Neural progenitor cell (in vitro differentiated cells): ENCODE data around the gene CHRDL2. TPM values are rescaled to one million over a fixed set of nuclear protein-coding genes. Genes with fewer than 3 reads are reported as not detected.
"Not testable (repeated sequence)": the region's sequence is repeated elsewhere in the genome, so short reads cannot be mapped to it uniquely, and the experiment has no call there.

Source experiments
- DNase-seq: peaks from one replicate; pipeline ENCODE4 v3.0.0-alpha.2; 2016; ENCODE audit warnings: low spot score
- H2AFZ ChIP-seq: fragments of 200-600 bp; sonication (generic); replicated peaks from 2 replicates; pipeline ENCODE4 v1.6.1; 2016; ENCODE audit warnings: antibody characterized with exemption
- H3F3A ChIP-seq: fragments of 200-600 bp; sonication (generic); 2 replicates; pipeline ENCODE4 v1.6.1; 2016; ENCODE audit warnings: antibody characterized with exemption, low read depth
- H3K27ac ChIP-seq: fragments of 200-600 bp; sonication (generic); 2 replicates; pipeline ENCODE4 v1.5.1; 2016; ENCODE audit warnings: mild to moderate bottlenecking
- H3K27me3 ChIP-seq: fragments of 200-600 bp; sonication (generic); 2 replicates; pipeline ENCODE4 v1.6.1; 2016; ENCODE audit warnings: mild to moderate bottlenecking, moderate library complexity
- H3K36me3 ChIP-seq: fragments of 200-600 bp; sonication (generic); 2 replicates; pipeline ENCODE4 v1.5.1; 2016
- H3K4me1 ChIP-seq: fragments of 200-600 bp; sonication (generic); 2 replicates; pipeline ENCODE4 v1.6.1; 2016; ENCODE audit warnings: mixed run types
- H3K4me2 ChIP-seq: fragments of 200-600 bp; sonication (generic); 2 replicates; pipeline ENCODE4 v1.6.1; 2016
- H3K4me3 ChIP-seq: fragments of 200-600 bp; sonication (generic); 2 replicates; pipeline ENCODE4 v1.5.1; 2016
- H3K79me2 ChIP-seq: fragments of 200-600 bp; sonication (generic); 2 replicates; pipeline ENCODE4 v1.6.1; 2016; ENCODE audit warnings: low read depth
- H3K9ac ChIP-seq: fragments of 200-600 bp; sonication (generic); 2 replicates; pipeline ENCODE4 v1.6.1; 2016
- H3K9me3 ChIP-seq: fragments of 200-600 bp; sonication (generic); 2 replicates; pipeline ENCODE4 v1.5.1; 2016; ENCODE audit warnings: low read depth
- H4K20me1 ChIP-seq: fragments of 200-600 bp; sonication (generic); 2 replicates; pipeline ENCODE4 v1.6.1; 2016; ENCODE audit warnings: low read depth
- H3K27ac Mint-ChIP-seq: 3 replicates; pipeline ENCODE4 v1.8.0; 2021; ENCODE audit warnings: mixed read lengths
- H3K27me3 Mint-ChIP-seq: 2 replicates; pipeline ENCODE4 v1.8.0; 2022; ENCODE audit warnings: low read depth, mild to moderate bottlenecking, inconsistent platforms, moderate library complexity, mixed read lengths; ENCODE audit not compliant: insufficient read depth
- H3K36me3 Mint-ChIP-seq: 3 replicates; pipeline ENCODE4 v1.8.0; 2021; ENCODE audit warnings: mixed read lengths
- H3K4me1 Mint-ChIP-seq: 3 replicates; pipeline ENCODE4 v1.8.0; 2021; ENCODE audit warnings: mixed read lengths
- H3K4me3 Mint-ChIP-seq: 3 replicates; pipeline ENCODE4 v1.8.0; 2021; ENCODE audit warnings: mild to moderate bottlenecking, moderate library complexity, mixed read lengths
- H3K9me3 Mint-ChIP-seq: 3 replicates; pipeline ENCODE4 v1.8.0; 2020; ENCODE audit warnings: mixed read lengths
- CTCF ChIP-seq: fragments of 200-600 bp; sonication (generic); IDR thresholded peaks from 2 replicates; pipeline ENCODE4 v1.5.1; 2017; ENCODE audit warnings: antibody characterized with exemption, mild to moderate bottlenecking
- EZH2 ChIP-seq: fragments of 200-600 bp; sonication (generic); IDR thresholded peaks from 2 replicates; pipeline ENCODE4 v1.6.1; 2017; ENCODE audit warnings: antibody characterized with exemption, mild to moderate bottlenecking, moderate library complexity
- EZH2phosphoT487 ChIP-seq: fragments of 200-600 bp; sonication (generic); IDR thresholded peaks from 2 replicates; pipeline ENCODE4 v1.6.1; 2017; ENCODE audit warnings: antibody characterized with exemption
- total RNA-seq: library from RNA; depleted of rRNA; stranded (reverse); fragments of >200 nt; gene quantifications from 2 replicates; pipeline ENCODE4 v1.2.3, GENCODE V29; 2015; ENCODE audit warnings: low replicate concordance

Gene CHRDL2
- total RNA-seq, 1 donor from 2014 or later: not detected

- H3K4me2 ChIP-seq: no peak overlapping the region
- H3K79me2 ChIP-seq: no peaks in the 10 kb centered on the region
- no peaks in the 10 kb centered on the region for H3K36me3 ChIP-seq
- no peak overlapping the region for H3K27ac ChIP-seq
- H3K36me3 Mint-ChIP-seq: peaks cover 32% of the 10 kb centered on the region
- H3K4me3 Mint-ChIP-seq: no peak overlapping the region
- no peak for TF ChIP-seq EZH2
- TF ChIP-seq CTCF: no peak
- TF ChIP-seq EZH2phosphoT487: no peak
- H3F3A ChIP-seq: no peaks in the 10 kb centered on the region
- no peaks in the 10 kb centered on the region for H3K4me1 Mint-ChIP-seq
- DNase-seq: no peak
- H2AFZ ChIP-seq: no peak overlapping the region
- H3K4me3 ChIP-seq: no peak overlapping the region
- no peaks in the 10 kb centered on the region for H3K4me1 ChIP-seq
- no peaks in the 10 kb centered on the region for H3K27me3 ChIP-seq
- peaks cover 12% of the 10 kb centered on the region for H3K9me3 Mint-ChIP-seq
- no peaks in the 10 kb centered on the region for H3K9me3 ChIP-seq
- no peaks in the 10 kb centered on the region for H4K20me1 ChIP-seq
- H3K27ac Mint-ChIP-seq: no peak overlapping the region
- H3K9ac ChIP-seq: no peak overlapping the region
- no peaks in the 10 kb centered on the region for H3K27me3 Mint-ChIP-seq
Measured at GRCh38 chr11:74663315-74663714, 67.9 kb downstream of the CHRDL2 start.

DNA sequence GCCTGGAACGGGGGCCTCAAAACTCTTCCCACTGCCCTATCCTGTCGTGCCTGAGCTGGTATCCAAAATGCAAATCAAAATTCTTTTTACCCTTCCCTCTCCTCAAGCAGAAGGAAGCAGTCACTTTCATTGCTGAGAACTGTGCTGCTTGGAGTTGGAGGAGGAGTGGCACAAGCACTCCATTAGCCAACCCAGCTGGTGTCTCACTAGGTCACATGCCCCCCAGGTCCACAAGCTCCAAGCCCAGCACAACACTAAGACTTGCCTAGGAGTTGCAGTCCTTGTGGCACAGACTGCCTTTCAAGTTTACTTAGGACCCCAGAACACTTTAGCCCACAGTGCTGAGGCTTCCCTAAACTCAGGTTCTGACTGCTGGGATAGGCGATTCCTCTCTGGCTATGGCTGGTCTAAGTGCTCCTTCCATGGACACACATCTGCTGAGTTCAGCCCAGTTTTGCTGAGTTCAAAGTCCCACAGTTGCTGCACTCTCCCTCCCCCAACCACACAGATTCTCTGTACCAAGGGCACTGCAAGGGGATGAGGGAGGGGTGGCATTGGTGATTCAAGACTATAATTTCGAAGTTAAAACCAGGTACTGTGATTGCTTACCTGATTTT lies 68.6 kb downstream of the CHRDL2 start:
- Histone ChIP-seq H3K27ac (no peak overlapping the region), H3K4me3 (no peak overlapping the region), H3K79me2 (no peaks in the 10 kb centered on the region), H3K4me2 (no peak overlapping the region), H3K4me1 (no peaks in the 10 kb centered on the region), H2AFZ (no peak overlapping the region), H3F3A (no peaks in the 10 kb centered on the region), H3K36me3 (no peaks in the 10 kb centered on the region), H3K27me3 (no peaks in the 10 kb centered on the region), H4K20me1 (no peaks in the 10 kb centered on the region), H3K9ac (no peak overlapping the region), H3K9me3 (no peaks in the 10 kb centered on the region)
- TF ChIP-seq EZH2phosphoT487 (no peak), CTCF (no peak), EZH2 (no peak)
- DNase-seq: no peak
- H3K27ac Mint-ChIP-seq: no peak overlapping the region
- H3K4me3 Mint-ChIP-seq: no peak overlapping the region
- H3K9me3 Mint-ChIP-seq: peaks cover 16% of the 10 kb centered on the region
- peaks cover 36% of the 10 kb centered on the region for H3K36me3 Mint-ChIP-seq
- no peaks in the 10 kb centered on the region for H3K4me1 Mint-ChIP-seq
- no peaks in the 10 kb centered on the region for H3K27me3 Mint-ChIP-seq

- H2AFZ ChIP-seq, DNase-seq, H4K20me1 ChIP-seq, H3K4me3 ChIP-seq, H3K27ac ChIP-seq, H3K27me3 Mint-ChIP-seq, H3K27me3 ChIP-seq, H3K79me2 ChIP-seq, H3K4me2 ChIP-seq, H3K36me3 ChIP-seq, H3K4me3 Mint-ChIP-seq, H3K4me1 Mint-ChIP-seq, H3K9me3 ChIP-seq, H3K27ac Mint-ChIP-seq, H3F3A ChIP-seq, H3K9ac ChIP-seq, H3K4me1 ChIP-seq: not testable (repeated sequence)
- Mint-ChIP-seq H3K36me3 (peaks cover 45% of the 10 kb centered on the region), H3K9me3 (peaks cover 18% of the 10 kb centered on the region)
Measured at GRCh38 chr11:74659124-74659523, 72.1 kb downstream of the CHRDL2 start.

DNA sequence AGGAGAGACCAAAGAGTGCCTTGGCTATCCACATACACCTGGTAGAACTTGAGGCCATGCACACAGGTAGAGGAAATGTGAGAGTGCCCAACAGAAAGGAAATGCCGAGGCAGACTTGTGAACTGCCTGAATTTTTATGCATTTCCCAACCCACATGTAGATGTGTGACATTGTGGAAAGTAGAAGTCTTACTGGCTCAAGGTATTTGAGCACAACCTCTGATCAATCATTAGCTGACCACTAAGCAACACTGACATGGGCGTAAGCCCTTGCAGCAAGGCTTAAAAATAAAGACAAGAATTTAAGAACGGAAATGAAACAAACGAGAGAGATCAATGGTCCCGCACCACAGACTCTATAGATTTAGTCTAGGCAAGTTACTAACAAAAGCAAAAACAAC lies 76.2 kb downstream of the CHRDL2 start:
- no peak overlapping the region for H3K27ac ChIP-seq
- no peak overlapping the region for H3K4me3 Mint-ChIP-seq
- no peak overlapping the region for H3K27ac Mint-ChIP-seq
- H3K4me1 Mint-ChIP-seq: no peaks in the 10 kb centered on the region
- H3K9ac ChIP-seq: no peak overlapping the region
- no peak overlapping the region for H3K4me3 ChIP-seq
- H4K20me1 ChIP-seq: no peaks in the 10 kb centered on the region
- H3K27me3 ChIP-seq: no peaks in the 10 kb centered on the region
- H2AFZ ChIP-seq: no peak overlapping the region
- no peak overlapping the region for H3K4me2 ChIP-seq
- peaks cover 4% of the 10 kb centered on the region for H3K36me3 ChIP-seq
- peaks cover 14% of the 10 kb centered on the region for H3K9me3 Mint-ChIP-seq
- H3K36me3 Mint-ChIP-seq: peaks cover 50% of the 10 kb centered on the region
- no peak for DNase-seq
- no peaks in the 10 kb centered on the region for H3K79me2 ChIP-seq
- no peaks in the 10 kb centered on the region for H3K27me3 Mint-ChIP-seq
- H3K4me1 ChIP-seq: no peaks in the 10 kb centered on the region
- TF ChIP-seq EZH2: no peak
- no peak for TF ChIP-seq CTCF
- TF ChIP-seq EZH2phosphoT487: no peak
- no peaks in the 10 kb centered on the region for H3K9me3 ChIP-seq
- no peaks in the 10 kb centered on the region for H3F3A ChIP-seq
